ENCODE data around the gene HM13. TPM values are rescaled to one million over a fixed set of nuclear protein-coding genes. Genes with fewer than 3 reads are reported as not detected.
"Not testable (repeated sequence)": the region's sequence is repeated elsewhere in the genome, so short reads cannot be mapped to it uniquely, and the experiment has no call there.

HM13 gene
- total RNA-seq, 1 donor from 2014 or later, result 79.2 TPM

DNA sequence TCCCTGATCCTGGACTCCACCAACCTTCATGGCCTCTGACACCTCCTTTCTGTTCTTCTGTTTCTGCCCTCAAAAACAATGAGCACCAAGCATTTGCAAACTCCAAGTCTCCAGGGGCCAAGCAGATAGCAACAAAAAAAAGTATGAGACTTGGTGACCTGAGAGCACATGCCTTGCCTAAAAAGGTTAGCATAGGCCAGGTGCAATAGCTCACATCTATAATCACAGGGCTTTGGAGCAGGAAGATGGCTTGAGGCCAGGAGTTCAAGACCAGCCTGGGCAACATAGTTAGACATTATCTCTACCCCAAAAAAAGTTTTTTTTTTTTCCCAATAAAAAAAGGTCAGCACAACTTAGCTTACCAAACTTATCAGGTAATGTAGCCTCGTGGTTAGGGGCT lies 13.7 kb upstream of the HM13 start:
- no peak for DNase-seq (ENCODE audit: low read depth)

DNA sequence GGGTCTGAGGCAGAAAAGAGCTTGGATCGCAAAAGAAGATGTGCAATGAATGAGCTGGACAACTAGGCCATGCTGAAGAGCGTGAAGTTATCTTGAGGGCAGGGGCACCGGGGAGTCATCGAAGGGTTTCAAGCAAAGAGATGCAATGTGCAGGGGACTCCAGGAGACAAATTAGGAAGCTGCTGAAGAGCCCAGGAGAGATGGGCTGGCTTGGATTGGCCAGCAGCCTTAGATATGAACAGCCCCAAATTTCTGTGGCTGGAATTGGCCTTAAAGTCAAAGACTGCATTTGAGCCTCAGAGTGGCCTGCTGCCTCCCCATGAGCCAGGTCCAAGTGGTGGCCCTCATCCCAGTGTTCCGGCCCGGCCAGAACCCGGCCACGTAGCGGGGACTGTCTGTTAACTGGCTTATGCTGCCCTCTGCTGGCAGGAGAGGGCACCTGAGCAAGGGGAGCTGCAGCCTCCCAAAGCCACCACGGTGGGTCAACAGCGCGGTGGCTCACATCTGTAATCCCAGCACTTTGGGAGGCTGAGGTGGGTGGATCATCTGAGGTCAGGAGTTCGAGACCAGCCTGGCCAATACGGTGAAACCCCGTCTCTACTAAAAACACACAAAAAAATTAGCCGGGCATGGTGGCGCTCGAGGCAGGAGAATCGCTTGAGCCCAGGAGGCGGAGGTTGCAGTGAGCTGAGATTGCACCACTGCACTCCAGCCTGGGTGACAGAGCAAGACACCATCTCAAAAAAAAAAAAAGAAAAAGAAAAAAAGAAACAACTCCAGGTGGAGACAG lies 11.2 kb upstream of the HM13 start:
- DNase-seq (ENCODE audit: low read depth), result peak; percentile 84

DNA sequence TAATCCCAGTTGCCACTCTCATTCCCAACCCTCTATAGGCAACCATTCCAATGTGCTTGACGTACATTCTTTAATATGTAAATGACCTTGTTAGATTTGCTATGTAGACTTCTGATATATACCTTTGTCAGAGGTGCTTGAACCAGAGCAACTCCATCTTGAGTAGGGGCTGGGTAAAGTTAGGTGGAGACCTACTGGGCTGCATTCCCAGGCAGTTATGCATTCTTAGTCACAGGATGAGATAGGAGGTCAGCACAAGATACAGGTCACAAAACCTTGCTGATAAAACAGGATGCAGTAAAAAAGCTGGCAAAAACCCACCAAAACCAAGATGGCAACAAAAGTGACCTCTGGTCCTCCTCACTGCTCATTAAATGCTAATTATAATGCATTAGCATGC lies 8.3 kb upstream of the HM13 start:
- DNase-seq (ENCODE audit: low read depth), result no peak

DNA sequence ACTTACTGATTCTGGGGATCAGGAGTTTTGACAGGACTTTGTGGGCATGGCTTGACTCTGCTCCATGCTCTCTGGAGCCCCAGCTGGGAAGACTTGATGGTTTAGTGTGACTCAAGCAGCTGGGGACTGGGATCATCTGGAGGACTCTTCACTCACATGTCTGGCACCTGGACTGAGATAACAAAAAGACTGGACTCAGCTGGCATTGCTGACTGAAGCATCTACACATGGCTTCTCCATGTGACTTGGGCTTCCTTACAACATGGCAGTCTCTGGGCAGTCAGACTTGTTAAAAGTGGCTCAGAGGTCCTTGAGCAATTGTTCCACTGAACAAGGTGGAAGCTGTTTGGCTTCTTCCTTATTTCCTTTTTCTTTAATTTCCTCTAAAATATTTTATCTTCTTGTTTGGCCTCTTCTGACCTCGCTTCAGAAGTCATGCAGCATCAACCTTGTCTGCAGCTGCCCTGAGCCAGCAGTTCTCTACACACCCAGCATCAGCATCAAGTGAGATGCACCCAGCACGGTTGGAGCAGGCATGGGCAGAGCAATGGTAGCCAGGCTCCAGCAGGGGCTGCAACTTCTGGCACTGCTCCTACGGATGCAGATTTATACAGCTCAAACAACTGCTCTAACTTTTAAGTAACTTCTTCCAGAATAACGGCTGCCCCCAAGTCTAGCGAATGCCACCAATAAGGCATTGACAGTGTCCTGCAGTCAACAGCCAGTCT lies 5.6 kb upstream of the HM13 start:
- no peak for DNase-seq (ENCODE audit: low read depth)

DNA sequence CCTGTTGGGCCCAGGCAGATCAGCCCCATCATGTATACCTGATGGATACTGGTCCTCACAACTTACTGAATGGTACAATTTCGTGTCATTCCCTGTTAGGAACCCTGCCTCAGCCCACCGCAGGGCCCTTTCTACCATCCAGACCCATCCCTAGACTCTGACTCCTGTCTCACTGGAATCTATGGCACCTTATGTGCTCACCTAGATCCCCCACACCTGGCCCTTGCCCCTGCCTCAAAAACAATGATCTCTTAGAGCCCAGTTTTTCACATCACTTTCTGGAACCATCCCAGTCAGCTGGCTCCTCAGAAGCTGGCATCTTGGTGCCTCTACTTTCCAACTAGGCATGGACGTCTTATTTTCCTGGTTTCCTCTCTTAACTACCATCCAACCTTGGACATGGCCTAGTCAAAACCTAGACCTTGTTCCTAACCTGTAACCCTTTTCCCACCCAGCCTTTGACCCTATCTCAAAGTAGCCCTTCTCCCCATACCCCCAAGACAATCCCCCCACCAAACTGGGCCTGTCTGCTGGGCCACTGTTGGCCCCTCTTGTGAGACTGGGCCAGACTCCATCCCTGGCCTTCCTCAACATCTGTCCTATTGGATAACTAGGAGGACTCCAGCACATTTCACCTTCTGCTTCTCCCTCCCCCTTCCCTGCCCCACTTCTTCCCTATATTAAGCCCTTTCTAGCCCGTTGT lies 981 bp downstream of the HM13 start:
- DNase-seq (ENCODE audit: low read depth), result no peak

DNA sequence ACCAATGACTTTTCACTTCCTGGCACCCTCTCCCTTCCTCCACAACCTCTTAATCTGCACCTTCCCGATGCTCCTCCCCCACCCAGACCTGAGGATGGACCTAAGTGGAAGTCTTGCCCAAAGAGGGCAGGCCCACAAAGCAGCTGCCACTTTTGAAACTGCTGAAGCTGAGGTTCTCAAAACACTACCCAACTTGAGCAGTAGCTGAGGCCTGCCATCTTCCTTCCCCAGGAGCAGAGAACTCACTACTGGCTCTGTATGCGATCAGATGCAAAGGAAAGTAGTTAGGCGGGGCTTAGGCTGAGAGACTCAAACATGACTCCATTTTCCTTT lies 1.5 kb downstream of the HM13 start:
- no peak for DNase-seq (ENCODE audit: low read depth)

DNA sequence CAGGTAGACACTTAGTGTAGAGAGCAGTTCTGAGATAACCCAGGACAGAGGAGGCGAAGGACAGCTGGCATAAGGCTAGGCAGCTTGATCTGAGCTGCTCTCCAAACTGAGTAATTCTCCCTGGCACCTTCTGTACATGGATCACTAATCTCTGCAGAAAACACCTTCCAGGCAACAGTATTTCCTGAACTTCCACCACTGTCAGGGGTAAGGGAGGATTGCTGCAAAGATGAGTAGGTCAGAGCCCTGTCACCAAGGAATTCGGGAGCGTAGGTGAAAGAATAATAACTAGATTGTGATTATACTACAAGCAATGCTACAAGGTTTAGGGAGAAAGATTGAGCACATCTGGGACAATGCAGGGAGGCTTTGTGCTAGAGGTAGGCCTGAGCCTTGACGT lies 1.9 kb downstream of the HM13 start:
- no peak for DNase-seq (ENCODE audit: low read depth)

DNA sequence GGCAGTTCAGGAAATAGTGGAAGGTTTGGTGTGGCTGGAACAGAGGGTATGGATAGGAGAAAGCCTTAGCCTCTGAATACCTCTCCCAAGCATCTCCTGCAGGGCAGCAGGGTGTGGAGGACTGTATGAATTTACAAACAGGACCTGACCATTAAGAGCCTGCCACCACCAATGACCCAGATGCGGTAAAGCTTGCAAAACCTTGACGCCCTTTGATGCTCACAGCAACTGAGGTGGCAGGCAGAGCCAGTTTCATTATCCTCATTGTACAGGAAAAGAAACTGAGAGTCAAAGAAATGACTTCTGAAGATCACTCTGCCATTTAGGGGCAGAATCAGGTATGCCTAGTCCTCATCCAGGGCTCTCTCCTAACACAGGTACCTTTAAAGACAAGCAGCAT lies 2.4 kb downstream of the HM13 start:
- DNase-seq (ENCODE audit: low read depth), result no peak

DNA sequence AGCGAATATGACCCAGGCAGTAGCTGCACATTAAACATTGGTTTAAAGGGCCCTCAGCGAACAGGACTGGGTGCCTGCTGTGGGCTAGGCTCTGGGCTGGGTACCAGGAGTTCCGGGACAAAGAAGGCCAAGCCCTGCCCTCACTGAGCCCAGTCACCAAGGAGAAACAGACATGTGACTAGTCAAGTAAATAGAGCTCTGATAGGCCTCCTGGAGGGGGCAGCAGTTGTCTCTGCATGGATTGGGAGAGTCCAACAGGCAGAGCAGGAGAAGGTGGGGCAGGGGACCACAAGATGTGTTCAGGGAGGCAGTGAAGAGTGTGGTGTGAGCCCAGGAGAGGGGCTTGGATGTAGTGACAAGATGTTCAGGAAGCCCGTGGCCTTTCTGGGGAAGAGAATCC lies 3.1 kb downstream of the HM13 start:
- peak; percentile 84 for DNase-seq (ENCODE audit: low read depth)

DNA sequence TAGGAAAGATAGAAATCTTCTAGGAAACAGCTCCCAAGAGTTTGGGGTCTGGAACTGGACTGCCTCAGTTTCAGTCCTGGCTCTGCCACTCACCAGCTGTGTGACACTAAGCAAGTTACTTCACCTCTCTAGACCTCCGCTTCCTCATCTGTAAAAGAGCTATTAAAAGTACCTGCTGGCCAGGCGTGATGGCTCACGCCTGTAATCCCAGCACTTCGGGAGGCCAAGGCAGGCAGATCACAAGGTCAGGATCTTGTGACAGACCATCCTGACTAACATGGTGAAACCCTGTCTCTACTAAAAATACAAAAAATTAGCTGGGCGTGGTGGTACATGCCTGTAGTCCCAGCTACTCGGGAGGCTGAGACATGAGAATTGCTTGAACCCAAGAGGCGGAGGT lies 7.0 kb downstream of the HM13 start:
- not testable (repeated sequence) for DNase-seq (ENCODE audit: low read depth)

DNA sequence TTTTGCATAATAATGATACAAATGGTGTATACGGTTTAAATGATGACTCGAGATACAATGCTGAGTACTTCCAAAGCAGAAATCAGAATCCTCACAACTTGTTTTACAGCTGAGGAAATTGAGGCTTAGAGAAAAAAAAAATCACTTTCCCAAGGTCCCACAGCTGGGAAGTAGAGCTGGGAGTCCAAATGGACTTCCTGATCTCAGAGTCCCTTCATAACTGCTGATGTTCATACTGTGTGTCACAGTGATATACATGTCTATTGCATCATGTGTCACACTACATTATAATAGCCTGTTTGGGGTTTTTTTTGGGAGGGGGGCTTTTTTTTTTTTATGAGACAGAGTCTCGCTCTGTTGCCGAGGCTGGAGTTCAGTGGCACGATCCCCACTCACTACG lies 8.5 kb downstream of the HM13 start:
- DNase-seq (ENCODE audit: low read depth), result no peak

DNA sequence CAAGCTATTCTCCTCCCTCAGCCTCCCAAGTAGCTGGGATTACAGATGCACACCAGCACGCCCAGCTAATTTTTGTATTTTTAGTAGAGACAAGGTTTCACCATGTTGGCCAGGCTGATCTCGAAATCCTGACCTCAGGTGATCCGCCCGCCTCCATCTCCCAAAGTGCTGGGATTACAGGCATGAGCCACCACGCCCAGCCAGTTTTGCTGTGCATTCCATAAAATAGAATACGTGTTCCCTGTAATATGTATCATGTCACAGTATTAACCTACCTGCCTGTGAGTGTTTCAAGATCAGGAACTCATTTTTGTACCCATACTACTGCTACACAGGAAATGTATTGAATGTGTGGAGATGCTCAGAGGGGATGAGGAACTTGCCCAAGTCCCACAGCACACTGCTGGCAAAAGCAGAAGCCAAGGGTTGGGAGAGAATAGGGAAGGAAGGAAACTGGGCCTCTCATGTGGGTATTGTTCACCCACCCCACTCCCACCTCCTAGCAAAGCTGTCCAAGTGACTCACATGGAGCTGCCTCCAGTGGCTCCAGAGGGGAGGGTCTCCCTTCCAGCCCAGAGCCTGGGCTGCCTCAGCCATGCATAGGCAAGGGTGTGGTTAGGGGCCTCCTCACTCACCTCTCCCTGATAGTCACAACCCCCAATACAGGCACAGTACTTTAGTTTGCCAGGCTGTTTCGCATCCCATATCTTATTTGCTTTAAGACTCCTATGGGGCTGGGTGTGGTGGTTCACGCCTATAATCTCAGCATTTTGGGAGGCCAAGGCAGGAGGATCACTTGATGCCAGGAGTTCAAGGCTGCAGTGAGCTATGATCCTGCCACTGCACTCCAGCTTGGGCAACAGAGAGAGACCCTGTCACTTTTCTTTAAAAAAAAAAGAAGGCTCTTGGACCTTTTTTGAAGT lies 9.4 kb downstream of the HM13 start:
- no peak for DNase-seq (ENCODE audit: low read depth)

DNA sequence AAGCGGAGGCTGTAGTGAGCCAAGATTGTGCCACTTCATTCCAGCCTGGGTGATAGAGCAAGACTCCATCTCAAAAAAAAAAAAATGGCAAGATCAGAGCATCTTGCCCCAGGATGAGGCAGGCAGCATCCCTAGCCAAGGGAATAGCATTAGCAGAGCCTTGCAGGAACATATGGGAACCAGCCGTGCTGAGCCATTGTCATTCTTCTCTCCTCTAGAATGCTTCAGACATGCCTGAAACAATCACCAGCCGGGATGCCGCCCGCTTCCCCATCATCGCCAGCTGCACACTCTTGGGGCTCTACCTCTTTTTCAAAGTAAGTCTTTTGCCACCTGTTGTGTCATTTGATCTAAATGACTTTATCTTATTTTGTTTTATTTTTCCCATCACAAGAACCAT lies 13.0 kb downstream of the HM13 start:
- no peak for DNase-seq (ENCODE audit: low read depth)

DNA sequence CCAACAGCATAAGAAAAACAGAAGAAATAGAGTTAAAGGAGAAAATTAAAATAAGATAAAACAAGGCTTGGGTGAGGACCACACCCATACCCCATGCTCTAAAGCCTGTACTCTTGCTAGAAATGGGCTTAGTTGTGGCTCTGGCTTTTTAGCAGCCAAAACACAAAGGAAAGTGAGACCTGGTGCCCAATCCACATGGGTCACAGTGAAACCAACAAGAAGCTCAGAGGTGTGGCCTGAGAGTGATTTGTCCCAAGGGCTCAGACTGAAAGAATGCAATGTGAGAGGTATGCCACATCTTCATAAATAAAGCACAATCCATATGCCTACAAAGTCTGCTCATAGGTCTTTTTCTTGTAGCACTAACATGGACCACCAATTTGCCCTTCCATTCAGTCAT lies 21.1 kb downstream of the HM13 start:
- no peak for DNase-seq (ENCODE audit: low read depth)

DNA sequence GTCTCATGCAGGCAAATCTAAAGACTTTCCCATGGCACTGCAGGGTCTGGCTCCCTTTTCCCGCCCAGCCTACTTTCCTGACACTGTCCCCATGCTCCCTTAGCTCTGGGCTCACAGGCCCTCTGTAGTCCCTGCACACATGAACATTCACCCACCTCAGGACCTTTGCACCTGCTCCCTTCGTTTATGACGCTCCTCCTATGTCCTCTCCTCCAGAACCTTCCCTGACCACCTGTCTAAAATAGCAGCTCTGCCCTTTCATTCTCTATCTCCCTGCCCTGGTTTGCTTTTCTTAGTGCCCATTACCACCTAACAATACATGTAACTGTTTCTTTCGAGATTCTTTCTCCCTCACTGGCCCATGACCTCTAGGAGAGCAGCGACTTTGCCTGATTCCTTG lies 22.3 kb downstream of the HM13 start:
- DNase-seq (ENCODE audit: low read depth), result peak; percentile 27

DNA sequence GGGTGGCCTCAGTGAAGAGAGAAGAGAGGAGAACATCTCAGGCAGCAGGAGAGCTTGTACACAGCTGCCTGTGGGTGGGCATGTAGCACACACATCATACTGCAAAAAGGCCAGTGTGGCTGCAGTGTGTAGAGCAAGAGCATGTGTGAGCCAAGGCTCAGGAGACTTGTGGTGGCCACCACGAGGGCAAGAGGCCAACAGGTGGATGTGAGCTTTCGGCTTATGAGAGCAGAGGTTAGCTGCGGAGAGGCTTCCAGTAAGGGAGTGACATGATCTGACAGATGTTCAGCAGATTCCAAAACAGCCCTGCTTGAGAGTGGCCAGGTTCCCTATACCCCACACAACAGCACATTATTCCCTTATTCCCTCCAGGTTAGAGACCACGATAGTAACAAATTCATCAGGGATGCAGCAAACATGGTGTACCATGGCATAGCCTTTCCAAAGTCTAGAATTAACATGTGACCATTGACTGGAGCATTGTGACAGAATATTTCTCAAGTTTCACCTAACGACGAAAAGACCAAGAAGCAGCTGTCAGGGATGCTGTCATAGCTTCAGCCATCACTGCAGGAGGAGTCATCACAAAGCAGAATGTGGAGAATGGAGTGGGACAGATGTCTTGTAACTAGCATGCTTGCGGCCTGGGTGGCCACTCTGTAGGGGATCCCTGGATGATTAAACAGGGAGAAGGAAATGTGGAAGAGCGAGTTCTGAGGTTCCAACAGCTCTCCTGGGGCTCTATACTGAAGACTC lies 23.1 kb downstream of the HM13 start:
- peak; percentile 97 for DNase-seq (ENCODE audit: low read depth)

DNA sequence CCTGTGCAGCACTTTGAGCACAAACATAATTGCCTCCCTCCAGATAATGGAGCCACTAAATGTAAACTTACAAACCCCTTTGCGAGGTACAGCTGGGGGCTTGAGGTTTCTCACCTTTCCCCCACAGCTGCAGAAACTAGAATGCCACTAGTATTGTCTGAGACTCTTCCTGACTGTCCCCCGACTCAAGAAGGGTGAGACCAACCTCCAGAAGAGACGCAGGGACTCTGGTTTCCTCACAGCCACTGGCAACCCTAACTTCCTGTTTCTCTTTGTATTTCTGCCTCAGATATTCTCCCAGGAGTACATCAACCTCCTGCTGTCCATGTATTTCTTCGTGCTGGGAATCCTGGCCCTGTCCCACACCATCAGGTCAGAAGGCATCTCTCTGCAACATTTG lies 23.6 kb downstream of the HM13 start:
- no peak for DNase-seq (ENCODE audit: low read depth)

DNA sequence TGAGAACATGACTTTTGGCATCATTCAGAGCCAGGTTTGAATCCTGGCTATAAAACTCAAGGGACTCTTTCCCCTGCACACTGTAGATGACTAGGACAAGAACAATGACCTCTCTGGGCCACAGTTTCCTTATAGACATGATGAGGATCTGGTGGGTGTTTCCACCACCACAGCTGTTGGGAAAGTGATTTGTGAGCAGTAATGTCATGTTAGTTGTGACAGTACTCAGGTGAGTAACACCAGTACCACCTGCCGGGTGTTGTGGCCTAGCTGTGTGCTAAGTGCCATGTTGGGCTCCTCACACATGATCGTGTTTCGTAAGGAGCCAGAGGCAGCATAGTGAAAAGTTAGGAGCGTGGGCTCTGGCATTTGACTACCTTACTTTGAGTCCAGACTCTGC lies 24.1 kb downstream of the HM13 start:
- DNase-seq (ENCODE audit: low read depth), result peak; percentile 50

DNA sequence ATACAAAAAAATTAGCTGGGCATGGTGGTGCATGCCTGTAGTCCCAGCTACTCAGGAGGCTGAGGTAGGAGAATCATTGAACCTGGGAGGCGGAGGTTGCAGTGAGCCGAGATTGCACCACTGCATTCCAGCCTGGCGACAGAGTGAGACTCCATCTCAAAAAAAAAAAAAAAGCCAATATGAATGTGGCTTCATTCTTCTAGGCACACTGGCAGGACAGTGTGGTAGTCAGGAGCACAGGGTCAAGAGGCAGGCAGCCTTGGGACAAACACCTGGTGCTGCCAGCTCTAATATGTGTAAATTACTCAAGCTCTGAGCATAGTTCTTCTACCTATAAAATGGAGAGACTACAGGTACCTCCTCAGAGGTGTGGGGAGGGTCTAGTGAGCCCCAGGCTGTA lies 25.4 kb downstream of the HM13 start:
- DNase-seq (ENCODE audit: low read depth), result not testable (repeated sequence)

DNA sequence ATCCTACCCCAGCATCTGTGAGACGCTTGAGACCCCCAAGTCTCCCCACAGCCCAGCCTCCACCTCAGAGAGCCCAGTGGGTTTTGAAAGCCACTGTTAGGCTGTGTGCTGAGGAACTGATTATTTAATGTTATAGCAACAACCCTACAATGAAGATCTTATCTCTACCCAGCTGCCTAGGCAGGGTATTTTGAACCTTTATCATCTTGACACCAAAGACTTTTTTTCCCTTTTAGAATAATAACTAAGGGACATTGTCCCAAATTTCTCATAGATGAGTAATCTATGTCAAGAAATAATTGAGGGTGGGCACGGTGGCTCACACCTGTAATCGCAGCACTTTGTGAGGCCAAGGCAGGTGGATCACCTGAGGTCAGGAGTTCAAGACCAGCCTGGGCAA lies 26.2 kb downstream of the HM13 start:
- no peak for DNase-seq (ENCODE audit: low read depth)

All from myocyte (in vitro differentiated cells).